ENCODE results near the gene MVK.

The MVK gene

GRCh38 chr12:109573029-109573913, at the start of gene MVK, which contains the start of gene MMAB:
TSS of gene MVK (plus strand) at chr12:109573794. CDS start at chr12:109574823, 1,029 bp downstream.
TSS of gene MMAB (minus strand) at chr12:109573504. CDS start at chr12:109573480, 24 bp downstream.
- DNase-seq (ENCODE audit: low spot score), result peak; percentile 99

- no peak for DNase-seq (ENCODE audit: low spot score)
These were observed 48.9 kb upstream of the MVK start for GRCh38 chr12:109524466-109525278.

- DNase-seq (ENCODE audit: low spot score), result no peak
These were observed 48.4 kb upstream of the MVK start for GRCh38 chr12:109525279-109525585.

GRCh38 chr12:109527489-109528123, 46.0 kb upstream of the MVK start:
- no peak for DNase-seq (ENCODE audit: low spot score)

- DNase-seq (ENCODE audit: low spot score), result peak; percentile 49
These were observed 43.6 kb upstream of the MVK start for GRCh38 chr12:109529691-109530640.

GRCh38 chr12:109531411-109531810, 42.2 kb upstream of the MVK start:
- no peak for DNase-seq (ENCODE audit: low spot score)

GRCh38 chr12:109532721-109533486, 40.7 kb upstream of the MVK start:
- DNase-seq (ENCODE audit: low spot score), result no peak

- DNase-seq (ENCODE audit: low spot score), result no peak
These were observed 40.2 kb upstream of the MVK start for GRCh38 chr12:109533487-109533740.

DNA sequence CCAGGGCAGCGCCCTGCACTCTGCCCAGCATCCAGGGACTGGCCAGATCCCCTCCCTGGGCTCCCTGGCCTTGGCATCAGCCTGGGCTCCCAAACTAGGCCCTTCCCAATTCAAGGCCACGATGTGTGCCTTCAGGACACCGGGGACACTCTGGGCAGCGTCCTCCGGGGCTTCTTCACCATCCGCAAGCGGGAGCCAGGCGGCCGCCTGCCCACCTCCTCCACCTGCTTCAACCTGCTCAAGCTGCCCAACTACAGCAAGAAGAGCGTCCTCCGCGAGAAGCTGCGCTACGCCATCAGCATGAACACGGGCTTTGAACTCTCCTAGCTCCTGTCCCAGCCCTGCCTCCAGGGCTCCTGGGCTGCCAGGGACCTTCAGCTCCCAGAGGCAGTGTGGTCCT, 39.1 kb upstream of the MVK start:
- no peak for DNase-seq (ENCODE audit: low spot score)

DNA sequence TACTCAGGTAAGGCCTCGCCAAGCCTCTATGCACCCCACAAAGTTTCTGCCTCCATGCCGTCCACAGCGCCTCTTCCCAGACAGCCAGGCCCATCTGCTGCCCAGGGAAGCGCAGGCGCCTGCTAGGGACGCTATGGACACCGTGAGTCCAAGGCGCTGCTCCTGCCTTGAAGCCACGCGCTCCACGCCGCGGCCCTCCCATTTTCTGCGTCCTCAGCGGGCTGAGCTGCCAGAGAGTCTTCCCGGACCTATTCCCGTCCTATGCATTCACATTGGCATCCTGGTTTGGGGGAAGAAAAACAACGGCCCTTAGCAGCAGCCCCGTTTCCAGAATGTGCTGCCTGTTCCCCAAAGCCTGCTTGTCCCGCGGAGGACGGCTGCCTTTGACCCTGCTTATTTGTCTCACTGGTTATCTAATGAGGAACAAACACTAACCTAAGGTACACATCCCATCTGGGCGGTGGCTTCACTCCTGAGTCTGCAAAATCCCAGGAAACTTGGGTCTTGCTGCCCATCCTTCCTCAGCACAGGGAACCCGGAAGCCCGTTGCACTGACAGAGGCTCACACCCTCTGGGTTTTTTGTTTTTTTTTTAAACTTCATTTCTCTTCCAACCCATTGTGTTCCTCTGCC, 38.2 kb upstream of the MVK start:
- DNase-seq (ENCODE audit: low spot score), result no peak

- no peak for DNase-seq (ENCODE audit: low spot score)
These were observed 37.7 kb upstream of the MVK start for GRCh38 chr12:109535863-109536250.

- no peak for DNase-seq (ENCODE audit: low spot score)
These were observed 36.5 kb upstream of the MVK start for GRCh38 chr12:109537136-109537535.

DNA sequence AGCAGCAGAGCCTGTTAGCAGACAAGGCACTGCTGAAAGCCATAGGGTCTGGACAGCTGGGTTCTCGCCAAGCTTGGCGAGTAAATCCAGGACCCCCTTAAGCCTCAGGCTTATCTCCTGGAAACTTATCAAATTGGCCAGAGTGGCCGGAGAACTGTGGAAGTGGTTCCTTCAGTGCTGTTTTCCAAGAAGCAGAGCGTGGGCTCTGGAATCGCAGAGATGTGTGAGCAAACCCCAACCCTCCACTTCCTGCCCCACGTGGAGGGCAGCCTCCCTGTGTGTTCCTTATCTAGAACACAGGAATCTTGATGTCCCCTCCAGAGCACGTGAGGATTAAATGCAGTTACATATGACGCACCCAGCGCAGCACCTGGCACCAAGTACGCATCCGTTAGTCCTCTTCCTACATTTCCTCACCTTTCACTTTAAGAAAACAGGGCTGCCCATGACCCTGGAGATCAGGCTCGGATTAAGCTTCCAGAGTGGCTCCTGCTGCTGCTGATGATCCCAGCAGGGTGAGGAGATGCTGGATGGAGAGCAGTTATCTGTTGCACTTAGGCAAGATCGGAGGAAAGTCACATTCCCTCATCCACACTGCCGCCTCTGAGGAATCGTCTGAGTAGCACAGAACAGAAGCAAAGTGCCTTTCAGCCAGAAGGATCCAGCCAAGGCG, 35.3 kb upstream of the MVK start:
- no peak for DNase-seq (ENCODE audit: low spot score)

- DNase-seq (ENCODE audit: low spot score), result no peak
These were observed 34.1 kb upstream of the MVK start for GRCh38 chr12:109539508-109539907.

GRCh38 chr12:109540526-109541412, 32.8 kb upstream of the MVK start:
- peak; percentile 48 for DNase-seq (ENCODE audit: low spot score)

DNA sequence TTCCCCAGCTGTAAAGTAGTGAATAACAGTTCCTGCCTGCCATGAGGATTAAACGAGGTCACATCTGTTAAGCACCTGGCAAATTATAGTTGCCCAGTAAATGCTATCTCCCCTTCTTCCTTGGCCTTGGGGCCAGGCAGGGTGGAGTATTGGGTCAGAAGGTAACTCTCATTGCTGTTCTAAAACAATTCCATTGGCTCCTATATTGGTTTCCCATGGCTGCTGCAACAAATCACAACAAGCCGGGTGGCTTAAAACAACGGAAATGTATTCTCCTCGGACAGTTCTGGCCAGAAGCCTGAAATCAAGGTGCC, 32.2 kb upstream of the MVK start:
- no peak for DNase-seq (ENCODE audit: low spot score)

- DNase-seq (ENCODE audit: low spot score), result no peak
These were observed 31.6 kb upstream of the MVK start for GRCh38 chr12:109542014-109542413.

DNA sequence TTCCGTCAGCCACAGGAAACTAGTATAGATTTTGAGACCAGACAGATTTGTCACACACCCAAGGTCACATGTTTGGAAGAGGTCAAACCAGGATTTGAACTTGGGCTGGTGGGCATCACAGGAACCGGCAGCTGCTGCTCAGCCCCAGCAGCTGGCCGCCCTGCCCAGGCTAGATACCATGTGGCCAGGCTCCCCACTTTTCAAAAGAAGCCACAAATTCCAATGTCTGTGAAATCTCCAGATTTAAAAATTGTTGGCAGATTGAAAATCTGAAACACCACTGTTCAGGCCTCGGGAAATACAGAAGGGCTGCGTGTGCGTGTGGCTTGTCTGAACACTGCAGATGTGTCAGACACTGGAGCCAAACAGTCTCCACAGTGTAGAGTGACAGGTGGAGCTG, 30.7 kb upstream of the MVK start:
- DNase-seq (ENCODE audit: low spot score), result no peak

GRCh38 chr12:109544955-109545531, 28.6 kb upstream of the MVK start:
- no peak for DNase-seq (ENCODE audit: low spot score)

All from pons (tissue), 1 donor.